ENCODE data around the gene ZNF618. TPM values are rescaled to one million over a fixed set of nuclear protein-coding genes. Genes with fewer than 3 reads are reported as not detected.

Gene ZNF618
- total RNA-seq, 2 donors from 2014 or later, result 16.6 to 24.9 TPM

DNA sequence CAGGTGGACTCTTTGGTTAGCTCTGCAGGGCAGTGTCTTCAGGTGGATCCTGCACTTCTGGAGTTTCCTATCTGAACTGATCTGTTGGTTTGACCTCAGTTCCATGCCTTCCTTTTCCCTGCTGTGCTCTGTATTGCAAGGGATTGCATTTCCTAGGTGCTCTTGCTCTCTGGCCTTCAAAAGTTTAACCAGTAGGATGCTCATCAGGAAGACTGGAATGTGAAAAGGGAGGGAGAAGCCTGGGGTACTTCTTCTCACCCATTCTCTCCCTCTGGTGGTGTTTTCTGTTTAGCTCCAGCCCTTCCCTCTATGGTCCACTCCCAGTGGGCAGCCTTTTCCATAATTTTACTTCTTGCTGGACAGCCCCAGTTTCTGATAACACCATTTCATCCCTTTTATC lies 78.5 kb downstream of the ZNF618 start:
- peak overlapping the region; percentile 66 to 72 for H3K27ac ChIP-seq
- peaks cover 42 to 70% of the 10 kb centered on the region in 2 donors for H3K4me1 ChIP-seq (ENCODE audit: control insufficient read depth in 1 of 2, low read depth in 2 of 2)
- no peaks in the 10 kb centered on the region for H3K36me3 ChIP-seq
- no peak overlapping the region for H3K4me3 ChIP-seq
- no peak for TF ChIP-seq CTCF (IDR thresholded peaks at IDR 0.05)
- no peak for DNase-seq (ENCODE audit: low spot score)
- no peaks in the 10 kb centered on the region for H3K27me3 ChIP-seq (replicated peaks; ENCODE audit: insufficient read depth)
- H3K9me3 ChIP-seq, result no peaks in the 10 kb centered on the region
- ATAC-seq (ENCODE audit: insufficient number of reproducible peaks, low FRiP score, low read depth), result no peak

DNA sequence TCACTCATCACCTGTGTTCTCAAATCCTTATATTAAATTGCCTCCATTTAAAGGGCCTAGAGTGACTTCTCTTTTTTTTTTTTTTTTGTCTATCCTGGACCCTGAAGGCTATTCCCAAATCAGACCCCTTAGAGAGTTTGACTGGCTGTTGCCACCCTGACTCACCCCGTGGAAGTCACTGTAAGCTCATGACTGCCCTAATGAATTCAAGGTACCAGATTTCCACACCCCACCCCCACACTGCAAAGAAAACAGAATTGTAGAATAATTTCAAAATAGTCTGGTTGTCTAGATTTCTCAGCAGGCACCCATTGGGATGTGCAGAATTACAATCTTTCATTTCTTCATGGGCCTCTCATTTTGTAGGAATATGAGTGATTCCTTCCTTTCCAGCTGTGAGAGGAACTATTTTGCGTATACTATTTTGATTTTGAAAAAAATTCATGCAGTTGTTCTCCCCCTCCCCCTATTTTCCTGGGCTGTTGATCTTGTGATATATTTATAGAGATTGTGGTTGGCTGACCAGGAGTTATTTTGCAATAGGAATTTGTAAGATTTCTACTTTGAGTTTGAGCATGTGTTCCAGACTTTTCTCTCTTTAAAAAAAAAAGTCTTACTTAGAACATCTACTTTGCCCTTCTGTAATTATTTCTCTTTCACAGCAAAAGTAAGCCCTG lies 79.1 kb downstream of the ZNF618 start:
- Histone ChIP-seq H3K9me3 (no peaks in the 10 kb centered on the region), H3K27me3 (replicated peaks; ENCODE audit: insufficient read depth) (no peaks in the 10 kb centered on the region), H3K36me3 (no peaks in the 10 kb centered on the region), H3K4me3 (peak overlapping the region; percentile 43), H3K4me1 (ENCODE audit: control insufficient read depth in 1 of 2, low read depth in 2 of 2) (peaks cover 42 to 70% of the 10 kb centered on the region in 2 donors), H3K27ac (peak overlapping the region; percentile 66 to 72)
- DNase-seq (ENCODE audit: low spot score) (peak; percentile 32), ATAC-seq (ENCODE audit: insufficient number of reproducible peaks, low FRiP score, low read depth) (peak; percentile 42)
- no peak for TF ChIP-seq CTCF (IDR thresholded peaks at IDR 0.05)

DNA sequence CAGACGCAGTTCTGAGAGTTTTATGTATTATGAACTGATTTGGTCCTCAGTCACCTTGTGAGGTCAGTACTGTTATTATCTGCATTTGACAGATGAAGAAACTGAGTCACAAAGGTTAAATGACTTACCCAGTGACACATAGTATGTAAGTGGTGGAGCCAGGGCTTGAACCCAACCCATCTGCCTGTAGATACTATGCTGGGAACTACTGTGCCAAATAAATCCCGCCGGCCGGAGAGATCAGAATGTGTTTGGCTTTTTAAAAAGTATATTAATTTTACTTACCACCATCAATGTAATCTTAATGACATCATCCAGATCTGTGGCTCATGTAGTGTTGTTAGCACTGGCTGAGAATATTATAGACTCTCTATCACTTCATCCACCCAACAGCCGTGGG lies 80.8 kb downstream of the ZNF618 start:
- Histone ChIP-seq H3K9me3 (no peaks in the 10 kb centered on the region), H3K4me3 (no peak overlapping the region), H3K27me3 (replicated peaks; ENCODE audit: insufficient read depth) (no peaks in the 10 kb centered on the region), H3K27ac (peak overlapping the region; percentile 37 to 74), H3K4me1 (ENCODE audit: control insufficient read depth in 1 of 2, low read depth in 2 of 2) (peaks cover 42 to 69% of the 10 kb centered on the region in 2 donors), H3K36me3 (no peaks in the 10 kb centered on the region)
- ATAC-seq (ENCODE audit: insufficient number of reproducible peaks, low FRiP score, low read depth), result no peak
- no peak for DNase-seq (ENCODE audit: low spot score)
- TF ChIP-seq CTCF (IDR thresholded peaks at IDR 0.05), result no peak

GRCh38 chr9:113957351-113957750 lies 81.2 kb downstream of the ZNF618 start:
- Histone ChIP-seq H3K27ac (peak overlapping the region; percentile 37 to 74), H3K36me3 (no peaks in the 10 kb centered on the region), H3K9me3 (no peaks in the 10 kb centered on the region), H3K4me3 (no peak overlapping the region), H3K4me1 (ENCODE audit: control insufficient read depth in 1 of 2, low read depth in 2 of 2) (peaks cover 42 to 65% of the 10 kb centered on the region in 2 donors), H3K27me3 (replicated peaks; ENCODE audit: insufficient read depth) (no peaks in the 10 kb centered on the region)
- no peak for DNase-seq (ENCODE audit: low spot score)
- ATAC-seq (ENCODE audit: insufficient number of reproducible peaks, low FRiP score, low read depth), result no peak
- TF ChIP-seq CTCF (IDR thresholded peaks at IDR 0.05), result no peak

DNA sequence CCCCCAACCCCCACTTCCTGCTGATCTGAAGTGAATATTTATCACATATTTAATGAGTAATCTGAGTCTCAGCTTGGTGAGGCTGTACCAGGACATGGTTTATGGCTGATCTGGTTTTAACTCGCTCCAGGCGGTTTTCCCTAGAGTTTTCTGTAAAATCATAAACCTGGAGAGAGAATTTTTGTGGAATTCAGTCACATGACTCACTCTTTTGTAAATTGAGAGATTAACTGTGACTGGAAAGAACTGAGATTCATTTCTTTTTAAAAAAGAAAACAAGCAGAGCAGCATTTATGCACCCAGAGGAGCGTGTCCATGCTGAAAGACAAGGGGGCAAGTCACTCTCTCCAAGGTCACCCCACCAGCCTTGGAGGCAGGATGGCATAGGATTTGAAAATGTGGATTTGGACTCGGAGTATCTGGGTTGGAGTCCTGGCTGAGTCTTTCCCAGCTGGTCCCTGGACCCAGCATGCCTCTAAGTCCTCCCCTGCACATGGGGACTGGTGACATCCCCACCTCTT lies 81.8 kb downstream of the ZNF618 start:
- no peak for DNase-seq (ENCODE audit: low spot score)
- TF ChIP-seq CTCF (IDR thresholded peaks at IDR 0.05), result no peak
- Histone ChIP-seq H3K9me3 (no peaks in the 10 kb centered on the region), H3K27ac (peak overlapping the region; percentile 22 to 74), H3K4me1 (ENCODE audit: control insufficient read depth in 1 of 2, low read depth in 2 of 2) (peaks cover 42 to 60% of the 10 kb centered on the region in 2 donors), H3K36me3 (no peaks in the 10 kb centered on the region), H3K27me3 (replicated peaks; ENCODE audit: insufficient read depth) (no peaks in the 10 kb centered on the region), H3K4me3 (no peak overlapping the region)
- peak; percentile 52 for ATAC-seq (ENCODE audit: insufficient number of reproducible peaks, low FRiP score, low read depth)

Measured in thoracic aorta (tissue), 2 donors.